H1 (cell line): ENCODE measurements around the gene PPP2R2D. TPM values are rescaled to one million over a fixed set of nuclear protein-coding genes. Genes with fewer than 3 reads are reported as not detected.

Experiments
- ATF2 ChIP-seq: IDR thresholded peaks from 2 replicates; pipeline ENCODE4 v1.6.1; 2012; ENCODE audit warnings: low read length, inconsistent platforms
- HDAC2 ChIP-seq, 2 experiments: fragments of 300-600 bp in 1 of 2; sonication (generic) in 1 of 2; IDR thresholded peaks; 2 replicates each; pipeline ENCODE4 v1.6.1; 2011 to 2012; ENCODE audit warnings: low read depth in 2 of 2, low read length in 2 of 2, mild to moderate bottlenecking in 2 of 2, moderate library complexity in 2 of 2, borderline replicate concordance in 1 of 2, inconsistent platforms in 1 of 2
- POLR2A ChIP-seq, 2 experiments: IDR thresholded peaks; 1 replicate in 1 of 2; 2 replicates in 1 of 2; pipeline ENCODE4 v1.6.1; 2011; ENCODE audit warnings: low read depth in 2 of 2, low read length in 2 of 2, mild to moderate bottlenecking in 2 of 2; ENCODE audit errors: control extremely low read depth in 1 of 2
- RNF2 ChIP-seq: fragments of 200-900, 300-1000 bp; sonication (generic); IDR thresholded peaks from 2 replicates; pipeline ENCODE4 v1.7.1; 2016; ENCODE audit warnings: borderline replicate concordance, low read depth, mild to moderate bottlenecking, antibody characterized with exemption, low read length; ENCODE audit not compliant: poor library complexity, severe bottlenecking; ENCODE audit errors: missing control alignments
- SIRT6 ChIP-seq: IDR thresholded peaks from one replicate; pipeline ENCODE4 v1.7.1; 2012; ENCODE audit warnings: low read length, inconsistent platforms
- SIX5 ChIP-seq: IDR thresholded peaks from 2 replicates; pipeline ENCODE4 v1.6.1; 2011; ENCODE audit warnings: mild to moderate bottlenecking, low read depth, low read length
- USF2 ChIP-seq: IDR thresholded peaks from 2 replicates; pipeline ENCODE4 v1.6.1; 2011; ENCODE audit warnings: low read length, improper control_type of control experiment
- polyA plus RNA-seq, 7 experiments: library from polyadenylated mRNA; depleted of rRNA in 3 of 7; stranded (reverse) in 5 of 7; unstranded in 2 of 7; fragments of >200 nt in 5 of 7; fragments of 200-250 nt in 2 of 7; gene quantifications; 1 replicate in 5 of 7; 2 replicates in 1 of 7; 4 replicates in 1 of 7; pipeline versions ENCODE4 v1.2.1 to v1.2.3, GENCODE V29; 2011 to 2013; ENCODE audit warnings: missing spikeins in 2 of 7, mixed read lengths in 2 of 7
- total RNA-seq: library from RNA; stranded (reverse); fragmentation: NEBNext Ultra II Directional; extraction: Animal tissue kit (Norgen Biotek cat#: 25700); gene quantifications from 2 replicates; pipeline ENCODE4 v1.2.1, GENCODE V29; 2021

PPP2R2D gene
- total and polyA plus RNA-seq, 2 of the 8 experiments (the other 6 are each of a cell fraction or from before 2014, with no cell fraction given): 25.4 to 32.8 TPM

- TF ChIP-seq USF2 (no peak), SIX5 (no peak), SIRT6 (no peak), ATF2 (no peak), HDAC2 (IDR thresholded peaks at IDR 0.05; ENCODE audit: borderline replicate concordance in 1 of 2, low read depth in 2 of 2, low read length in 2 of 2) (no peak), POLR2A (IDR thresholded peaks at IDR 0.05; ENCODE audit: control extremely low read depth in 1 of 2, low read depth in 2 of 2, low read length in 2 of 2) (no peak), RNF2 (no peak)
Measured at GRCh38 chr10:131960631-131961046, 59.8 kb downstream of the PPP2R2D start (continued).
